HG03060 (cell line): ENCODE measurements around the gene CC2D1A.

Source experiments
- ATAC-seq: cut with Tn5 transposase; IDR thresholded peaks from one replicate; pipeline ENCODE4 v1.9.1; 2021; ENCODE audit warnings: low read depth, moderate number of reproducible peaks; ENCODE audit not compliant: unreplicated experiment

The CC2D1A gene

GRCh38 chr19:13876834-13877233 lies 29.2 kb upstream of the CC2D1A start, which contains the start of gene NANOS3:
Gene NANOS3, plus strand, starts transcription at chr19:13877134. Its CDS starts 115 bp downstream, at chr19:13877249.
- ATAC-seq = no peak

GRCh38 chr19:13877303-13877702 lies 28.7 kb upstream of the CC2D1A start:
- ATAC-seq = no peak

- ATAC-seq = peak; percentile 54
Measured at GRCh38 chr19:13880059-13881043, 25.6 kb upstream of the CC2D1A start.

DNA sequence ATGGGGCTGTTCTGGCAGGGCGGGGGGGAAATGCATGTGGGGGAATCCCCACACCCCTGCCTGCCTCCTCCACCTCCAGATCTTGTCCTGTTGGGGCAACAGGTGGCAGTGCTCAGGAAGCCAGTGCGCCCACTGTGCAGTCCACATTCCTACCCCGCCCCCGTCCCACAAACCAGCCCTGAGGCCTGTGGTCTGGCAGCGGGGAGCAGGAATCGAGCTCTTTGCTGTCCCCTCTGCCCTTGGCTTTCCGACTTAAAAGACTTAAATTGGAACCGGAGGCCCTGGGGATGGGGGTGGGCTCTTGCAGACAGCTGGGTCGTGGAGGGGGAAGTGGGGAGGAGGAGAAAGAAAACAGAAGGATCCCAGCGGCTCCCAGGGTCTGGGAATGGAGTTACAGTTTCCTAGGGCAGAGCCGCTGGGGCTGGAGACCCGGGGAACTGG lies 24.7 kb upstream of the CC2D1A start:
- no peak for ATAC-seq

- no peak for ATAC-seq
Measured at GRCh38 chr19:13881692-13882418, 24.1 kb upstream of the CC2D1A start.

- ATAC-seq = no peak
Measured at GRCh38 chr19:13882419-13882795, 23.6 kb upstream of the CC2D1A start.

- no peak for ATAC-seq
Measured at GRCh38 chr19:13882836-13883235, 23.2 kb upstream of the CC2D1A start.

- ATAC-seq = no peak
Measured at GRCh38 chr19:13883516-13884064, 22.4 kb upstream of the CC2D1A start.

GRCh38 chr19:13884726-13885591 lies 21.0 kb upstream of the CC2D1A start:
- no peak for ATAC-seq

DNA sequence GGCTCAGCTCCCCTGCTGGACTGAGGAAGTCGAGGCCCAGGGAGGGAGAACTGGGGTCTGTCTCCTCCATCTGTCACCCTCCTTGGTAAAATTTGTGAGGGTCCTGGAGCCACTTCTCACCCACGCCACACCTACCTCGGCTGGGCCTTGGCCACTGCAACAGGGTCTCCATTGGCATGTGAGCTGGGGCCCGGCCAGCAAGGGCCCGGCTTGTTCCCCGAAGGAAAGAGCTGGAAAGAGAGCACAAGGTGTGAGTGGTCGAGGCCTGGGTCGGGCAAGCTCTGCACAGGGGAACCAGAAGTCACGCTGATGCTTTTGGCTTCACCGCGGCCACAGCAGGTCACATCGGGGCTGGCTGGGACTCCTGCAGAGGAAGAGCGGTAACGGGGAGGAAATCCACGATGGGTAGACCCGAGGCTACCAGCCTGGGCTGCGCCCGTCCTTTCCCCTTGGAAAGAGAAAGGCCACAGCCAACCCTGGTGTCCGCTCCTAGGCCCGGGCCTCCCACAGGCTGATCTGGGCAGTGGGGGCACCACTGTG lies 20.1 kb upstream of the CC2D1A start:
- no peak for ATAC-seq

- ATAC-seq = no peak
Measured at GRCh38 chr19:13887018-13887436, 19.0 kb upstream of the CC2D1A start.

DNA sequence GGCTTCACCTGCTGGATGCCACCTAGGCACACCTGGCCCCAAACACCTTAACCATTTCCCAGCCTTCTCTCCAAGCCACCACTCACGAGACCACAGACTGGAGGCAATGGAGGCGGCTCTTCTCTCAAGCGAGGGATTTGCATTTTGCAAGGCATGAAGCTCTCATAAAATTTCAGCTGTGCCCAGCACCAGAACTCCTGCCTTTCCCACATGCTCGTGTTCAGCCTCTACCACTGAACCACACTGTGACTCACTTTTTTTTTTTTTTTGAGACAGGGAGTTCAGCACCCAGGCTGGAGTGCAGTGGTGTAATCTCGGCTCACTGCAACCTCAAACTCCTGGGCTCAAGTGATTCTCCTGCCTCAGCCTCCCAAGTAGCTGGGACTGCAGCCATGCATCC lies 18.5 kb upstream of the CC2D1A start:
- no peak for ATAC-seq

DNA sequence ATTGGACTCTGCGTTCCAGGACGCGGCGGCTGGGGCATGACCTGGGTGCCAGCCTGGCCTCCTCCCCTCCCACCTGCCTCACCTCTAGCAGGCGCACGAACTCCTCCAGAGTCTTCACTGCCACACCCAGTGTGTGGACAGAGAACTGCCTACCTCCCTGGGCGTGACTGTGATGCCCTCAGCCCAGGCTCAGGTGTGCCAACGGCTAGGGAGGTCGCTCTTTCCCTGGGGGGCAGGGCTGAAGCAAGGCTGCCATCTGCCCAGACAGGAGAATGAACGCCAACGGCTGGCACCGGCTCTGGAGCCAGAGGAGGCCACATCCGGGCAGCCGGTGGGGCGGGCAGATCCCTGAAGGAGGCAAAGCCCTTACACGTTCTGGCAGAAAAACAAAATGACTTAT lies 17.7 kb upstream of the CC2D1A start:
- ATAC-seq = no peak

DNA sequence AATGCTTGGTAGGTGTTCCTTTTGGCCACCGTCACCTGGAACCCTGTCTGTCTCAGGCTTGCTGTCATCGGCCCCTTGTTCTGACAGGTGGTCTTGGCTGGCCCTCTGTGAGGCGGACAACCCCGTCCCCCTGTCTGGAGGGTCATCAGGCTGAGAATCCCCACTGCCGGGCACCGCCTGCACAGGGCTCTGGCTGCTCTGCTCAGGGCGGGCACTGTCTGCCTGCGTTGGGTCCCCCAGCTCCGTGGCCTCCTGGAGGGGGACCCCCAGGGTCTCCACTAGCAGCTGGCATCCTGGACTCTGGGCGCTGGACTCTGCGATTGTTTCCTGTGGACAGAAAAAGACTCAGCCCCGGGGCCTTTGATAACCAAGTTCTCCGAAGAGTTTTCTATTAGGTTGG lies 15.9 kb upstream of the CC2D1A start:
- ATAC-seq = no peak

DNA sequence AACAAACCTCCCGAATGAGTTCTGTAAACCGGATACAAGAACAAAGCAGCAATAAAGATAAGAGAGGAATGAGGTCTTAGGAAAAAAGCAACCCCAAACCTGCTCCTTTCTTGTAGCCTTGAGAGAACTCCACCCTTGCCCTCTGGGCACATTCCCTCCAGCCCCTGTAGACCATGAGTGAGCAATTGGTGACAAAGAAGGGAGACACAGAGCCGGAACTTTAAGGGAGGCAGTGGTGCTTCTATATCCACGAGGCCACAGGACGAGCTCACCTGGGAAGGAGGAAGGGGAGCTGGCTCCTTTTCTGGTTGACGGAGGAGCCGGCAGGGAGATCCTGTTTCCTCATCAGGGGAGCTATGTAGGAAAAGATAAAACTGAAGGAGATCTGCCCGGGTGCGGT lies 13.1 kb upstream of the CC2D1A start:
- no peak for ATAC-seq

DNA sequence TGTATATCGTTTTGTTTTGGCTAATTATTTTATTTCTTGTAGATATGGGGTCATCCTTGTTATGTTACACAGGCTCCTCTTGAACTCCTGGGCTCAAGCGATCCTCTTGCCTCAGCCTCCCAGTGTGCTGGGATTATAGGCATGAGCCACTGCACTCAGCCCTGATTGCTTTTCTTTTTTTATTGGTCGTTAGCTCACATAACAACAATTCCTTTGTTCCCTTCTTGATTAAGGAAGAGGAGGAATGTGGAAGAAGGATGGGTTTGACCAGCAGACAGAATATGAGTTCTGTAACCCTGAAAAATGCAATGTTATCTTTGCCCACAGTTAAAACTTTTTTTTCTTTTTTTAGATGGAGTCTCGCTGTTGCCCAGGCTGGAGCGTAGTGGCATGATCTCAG lies 11.4 kb upstream of the CC2D1A start:
- no peak for ATAC-seq

DNA sequence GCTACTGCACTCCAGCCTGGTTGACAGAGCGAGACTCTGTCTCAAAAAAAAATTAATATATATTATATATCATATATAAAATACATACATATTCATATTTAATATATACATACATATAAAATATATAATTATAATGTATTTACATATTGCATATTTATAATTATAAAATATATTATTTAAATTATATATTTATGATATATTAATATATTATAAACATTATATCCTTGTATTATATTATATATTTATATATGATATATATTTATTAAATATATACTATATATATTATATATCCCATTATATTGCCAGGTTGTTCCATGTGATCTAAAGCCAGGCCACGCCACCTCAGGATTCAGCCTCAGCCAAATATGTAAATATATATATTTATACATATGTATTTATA lies 9.8 kb upstream of the CC2D1A start:
- ATAC-seq = no peak

DNA sequence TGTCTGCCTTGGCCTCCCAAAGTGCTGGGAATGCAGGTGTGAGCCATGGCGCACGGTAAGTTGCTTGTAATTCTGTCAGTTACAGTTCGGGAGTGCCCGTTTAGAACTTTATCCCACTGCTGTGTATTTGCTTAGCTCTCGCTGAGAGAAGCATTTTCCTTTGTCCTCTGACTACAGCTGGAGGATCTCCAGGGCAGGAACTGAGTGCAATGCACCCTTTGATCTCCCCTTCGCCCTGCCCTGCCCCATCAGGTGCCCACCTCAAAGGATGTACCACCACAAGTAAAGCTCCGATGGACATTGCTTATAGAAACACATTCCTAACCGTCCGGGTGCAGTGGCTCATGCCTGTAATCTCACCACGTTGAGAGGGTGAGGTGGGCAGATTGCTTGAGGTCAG lies 6.6 kb upstream of the CC2D1A start:
- no peak for ATAC-seq

GRCh38 chr19:13899912-13900584 lies 6.0 kb upstream of the CC2D1A start:
- no peak for ATAC-seq
